K562 (cell line): ENCODE results near the gene FBXO48. TPM values are rescaled to one million over a fixed set of nuclear protein-coding genes. Genes with fewer than 3 reads are reported as not detected.
A peak's percentile ranks its signal among the peaks of the same experiment; 100 is the strongest.

Experiments used
- AFF4 ChIP-seq: sonication (generic); formaldehyde crosslinking; IDR thresholded peaks from 2 replicates; pipeline ENCODE4 v1.8.0; 2023; ENCODE audit warnings: mild to moderate bottlenecking, missing genetic modification reagents
- ARID1B ChIP-seq: fragments of 450-650 bp; IDR thresholded peaks from 2 replicates; pipeline ENCODE4 v1.6.1; 2016; ENCODE audit warnings: antibody characterized with exemption, mild to moderate bottlenecking, inconsistent platforms
- E2F1 ChIP-seq: sonication (generic); formaldehyde crosslinking; IDR thresholded peaks from 2 replicates; pipeline ENCODE4 v1.8.1; 2023; ENCODE audit warnings: mild to moderate bottlenecking, missing genetic modification reagents, moderate library complexity
- ELF1 ChIP-seq: fragments of 200-800 bp; sonication (Bioruptor generic); IDR thresholded peaks from 2 replicates; pipeline ENCODE4 v1.6.1; 2016; ENCODE audit warnings: missing genetic modification characterization, missing compliant biosample characterization
- MCM3 ChIP-seq: fragments of 450-650 bp; IDR thresholded peaks from 2 replicates; pipeline ENCODE4 v1.6.1; 2016
- MTA1 ChIP-seq: fragments of 450-650 bp; IDR thresholded peaks from 2 replicates; pipeline ENCODE4 v1.6.1; 2017; ENCODE audit warnings: borderline replicate concordance
- SREBF2 ChIP-seq: sonication (generic); formaldehyde crosslinking; IDR thresholded peaks from 2 replicates; pipeline ENCODE4 v1.4.0; 2020; ENCODE audit warnings: mild to moderate bottlenecking, missing genetic modification reagents
- ZNF280A ChIP-seq: fragments of 450-650 bp; IDR thresholded peaks from 2 replicates; pipeline ENCODE4 v1.6.1; 2018; ENCODE audit warnings: mild to moderate bottlenecking, low read depth; ENCODE audit not compliant: partially characterized antibody
- polyA plus RNA-seq, 8 experiments: library from polyadenylated mRNA; depleted of rRNA in 4 of 8; stranded (reverse) in 5 of 8; unstranded in 3 of 8; fragments of >200 nt; fragmentation: Nextera tagmentation in 2 of 8; fragmentation: Illumina TruSeq in 1 of 8; extraction: Ambion mirVana in 2 of 8; extraction: Trizol in 1 of 8; gene quantifications; 2 replicates each; pipeline versions ENCODE4 v1.2.1 to v1.2.3, GENCODE V29; 2011 to 2014; ENCODE audit warnings: inconsistent platforms in 1 of 8, missing spikeins in 1 of 8
- total RNA-seq, 7 experiments: library from RNA; depleted of rRNA in 6 of 7; stranded (reverse); fragments of >200 nt in 6 of 7; fragmentation: Illumina TruSeq in 2 of 7; extraction: Trizol in 2 of 7; gene quantifications; 2 replicates each; pipeline versions ENCODE4 v1.2.1 to v1.2.3, GENCODE V29; 2011 to 2021; ENCODE audit warnings: low replicate concordance in 1 of 7
- TF ChIP-seq, protein P1 (sequence below), 2 experiments: fragments of 450-650 bp; formaldehyde crosslinking in 1 of 2; IDR thresholded peaks; 2 replicates each; pipeline versions ENCODE4 v1.4.0 to v1.6.1; 2014 to 2020; ENCODE audit warnings: mild to moderate bottlenecking in 2 of 2, borderline replicate concordance in 1 of 2, low read depth in 1 of 2
- TF ChIP-seq, protein P2 (sequence below): fragments of 450-650 bp; IDR thresholded peaks from 2 replicates; pipeline ENCODE4 v1.6.1; 2017; ENCODE audit warnings: antibody characterized with exemption

Gene FBXO48
- total and polyA plus RNA-seq, 9 of the 15 experiments (the other 6 are each of a cell fraction or from before 2014, with no cell fraction given): 0.36 to 1.8 (median 0.73) TPM

DNA sequence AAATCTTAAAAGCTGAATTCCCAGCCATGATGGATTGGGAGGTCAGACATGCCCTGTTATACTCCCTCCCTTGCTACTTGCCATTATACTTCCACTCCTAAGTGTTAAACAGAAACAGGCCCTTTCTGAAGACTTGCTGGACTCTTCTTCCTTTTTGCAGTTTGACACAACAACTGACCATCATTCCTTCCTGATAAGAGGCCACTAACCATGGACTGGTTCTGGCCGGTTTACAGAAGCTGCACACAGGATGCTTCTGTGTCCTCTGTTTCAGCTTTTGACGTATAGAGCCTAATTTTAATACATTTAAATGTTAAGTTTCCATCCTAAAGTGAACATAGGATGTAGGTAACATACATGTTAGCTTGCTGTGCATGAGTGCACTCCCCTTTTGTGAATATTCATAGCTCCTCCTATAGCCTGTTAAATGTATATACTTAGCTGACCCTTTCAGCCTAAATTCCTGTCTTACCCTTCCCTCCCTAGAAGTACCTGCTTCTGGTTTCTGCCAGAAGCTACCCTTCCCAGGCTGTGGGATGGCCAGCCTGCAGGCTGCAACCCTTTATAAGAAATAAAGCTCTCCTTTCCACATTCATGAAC is 13.2 kb downstream of the FBXO48 start (continued):
- TF ChIP-seq AFF4 (CRISPR knock-in tag) (no peak), MTA1 (no peak), MCM3 (no peak), ZNF280A (no peak), SREBF2 (CRISPR knock-in tag) (no peak), ARID1B (no peak), E2F1 (CRISPR knock-in tag) (no peak), ELF1 (no peak)
- TF ChIP-seq, protein P1, sequence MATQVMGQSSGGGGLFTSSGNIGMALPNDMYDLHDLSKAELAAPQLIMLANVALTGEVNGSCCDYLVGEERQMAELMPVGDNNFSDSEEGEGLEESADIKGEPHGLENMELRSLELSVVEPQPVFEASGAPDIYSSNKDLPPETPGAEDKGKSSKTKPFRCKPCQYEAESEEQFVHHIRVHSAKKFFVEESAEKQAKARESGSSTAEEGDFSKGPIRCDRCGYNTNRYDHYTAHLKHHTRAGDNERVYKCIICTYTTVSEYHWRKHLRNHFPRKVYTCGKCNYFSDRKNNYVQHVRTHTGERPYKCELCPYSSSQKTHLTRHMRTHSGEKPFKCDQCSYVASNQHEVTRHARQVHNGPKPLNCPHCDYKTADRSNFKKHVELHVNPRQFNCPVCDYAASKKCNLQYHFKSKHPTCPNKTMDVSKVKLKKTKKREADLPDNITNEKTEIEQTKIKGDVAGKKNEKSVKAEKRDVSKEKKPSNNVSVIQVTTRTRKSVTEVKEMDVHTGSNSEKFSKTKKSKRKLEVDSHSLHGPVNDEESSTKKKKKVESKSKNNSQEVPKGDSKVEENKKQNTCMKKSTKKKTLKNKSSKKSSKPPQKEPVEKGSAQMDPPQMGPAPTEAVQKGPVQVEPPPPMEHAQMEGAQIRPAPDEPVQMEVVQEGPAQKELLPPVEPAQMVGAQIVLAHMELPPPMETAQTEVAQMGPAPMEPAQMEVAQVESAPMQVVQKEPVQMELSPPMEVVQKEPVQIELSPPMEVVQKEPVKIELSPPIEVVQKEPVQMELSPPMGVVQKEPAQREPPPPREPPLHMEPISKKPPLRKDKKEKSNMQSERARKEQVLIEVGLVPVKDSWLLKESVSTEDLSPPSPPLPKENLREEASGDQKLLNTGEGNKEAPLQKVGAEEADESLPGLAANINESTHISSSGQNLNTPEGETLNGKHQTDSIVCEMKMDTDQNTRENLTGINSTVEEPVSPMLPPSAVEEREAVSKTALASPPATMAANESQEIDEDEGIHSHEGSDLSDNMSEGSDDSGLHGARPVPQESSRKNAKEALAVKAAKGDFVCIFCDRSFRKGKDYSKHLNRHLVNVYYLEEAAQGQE (IDR thresholded peaks at IDR 0.05; ENCODE audit: borderline replicate concordance): peak; percentile 91
- TF ChIP-seq, protein P1 (CRISPR knock-in tag; IDR thresholded peaks at IDR 0.05; ENCODE audit: low read depth): no peak
- TF ChIP-seq, protein P2, sequence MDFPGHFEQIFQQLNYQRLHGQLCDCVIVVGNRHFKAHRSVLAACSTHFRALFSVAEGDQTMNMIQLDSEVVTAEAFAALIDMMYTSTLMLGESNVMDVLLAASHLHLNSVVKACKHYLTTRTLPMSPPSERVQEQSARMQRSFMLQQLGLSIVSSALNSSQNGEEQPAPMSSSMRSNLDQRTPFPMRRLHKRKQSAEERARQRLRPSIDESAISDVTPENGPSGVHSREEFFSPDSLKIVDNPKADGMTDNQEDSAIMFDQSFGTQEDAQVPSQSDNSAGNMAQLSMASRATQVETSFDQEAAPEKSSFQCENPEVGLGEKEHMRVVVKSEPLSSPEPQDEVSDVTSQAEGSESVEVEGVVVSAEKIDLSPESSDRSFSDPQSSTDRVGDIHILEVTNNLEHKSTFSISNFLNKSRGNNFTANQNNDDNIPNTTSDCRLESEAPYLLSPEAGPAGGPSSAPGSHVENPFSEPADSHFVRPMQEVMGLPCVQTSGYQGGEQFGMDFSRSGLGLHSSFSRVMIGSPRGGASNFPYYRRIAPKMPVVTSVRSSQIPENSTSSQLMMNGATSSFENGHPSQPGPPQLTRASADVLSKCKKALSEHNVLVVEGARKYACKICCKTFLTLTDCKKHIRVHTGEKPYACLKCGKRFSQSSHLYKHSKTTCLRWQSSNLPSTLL: no peak
